GM18517 (cell line): ENCODE data around the gene TM2D3.

ENCODE experiments used
- ATAC-seq: cut with Tn5 transposase; IDR thresholded peaks from one replicate; pipeline ENCODE4 v1.9.1; 2021; ENCODE audit warnings: mild to moderate bottlenecking, moderate library complexity; ENCODE audit not compliant: unreplicated experiment

Gene TM2D3

DNA sequence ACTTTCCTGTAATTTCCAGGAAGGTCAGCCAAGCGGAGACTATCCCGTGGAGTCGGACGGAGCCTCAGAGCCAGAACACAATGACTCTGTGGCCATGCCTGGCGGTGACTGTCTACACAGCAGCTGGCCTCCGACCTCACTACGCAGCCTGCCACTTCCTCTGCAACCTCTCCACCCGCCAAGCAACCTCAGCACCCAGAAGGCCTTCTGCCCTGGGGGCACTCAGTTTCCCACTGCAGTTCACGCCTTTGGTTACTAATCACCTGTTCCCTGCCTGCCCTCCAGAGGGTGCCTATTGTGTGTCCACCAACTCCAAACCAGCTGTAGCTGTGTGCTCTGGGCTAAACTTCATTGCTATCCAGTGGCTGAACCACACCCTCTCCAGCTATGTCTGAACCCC lies 44.0 kb downstream of the TM2D3 start:
- ATAC-seq: no peak

DNA sequence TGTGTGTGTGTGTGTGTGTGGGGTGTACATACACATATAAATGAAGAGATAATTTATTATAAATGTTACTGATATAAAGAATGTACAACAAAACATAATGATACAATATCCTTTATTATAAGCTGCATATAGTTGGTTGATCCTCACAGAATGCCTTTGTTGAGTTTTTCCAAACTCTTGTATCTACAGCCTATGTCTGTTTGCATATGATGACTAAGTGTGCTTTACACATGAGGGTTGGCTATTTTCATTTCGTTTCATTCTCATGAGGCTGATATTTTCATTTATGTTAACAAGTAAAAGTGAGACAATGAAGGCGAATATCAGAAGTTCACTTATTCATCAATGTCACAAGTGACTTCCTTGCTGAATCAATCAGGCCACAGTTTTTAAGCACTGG lies 45.1 kb downstream of the TM2D3 start:
- no peak for ATAC-seq

DNA sequence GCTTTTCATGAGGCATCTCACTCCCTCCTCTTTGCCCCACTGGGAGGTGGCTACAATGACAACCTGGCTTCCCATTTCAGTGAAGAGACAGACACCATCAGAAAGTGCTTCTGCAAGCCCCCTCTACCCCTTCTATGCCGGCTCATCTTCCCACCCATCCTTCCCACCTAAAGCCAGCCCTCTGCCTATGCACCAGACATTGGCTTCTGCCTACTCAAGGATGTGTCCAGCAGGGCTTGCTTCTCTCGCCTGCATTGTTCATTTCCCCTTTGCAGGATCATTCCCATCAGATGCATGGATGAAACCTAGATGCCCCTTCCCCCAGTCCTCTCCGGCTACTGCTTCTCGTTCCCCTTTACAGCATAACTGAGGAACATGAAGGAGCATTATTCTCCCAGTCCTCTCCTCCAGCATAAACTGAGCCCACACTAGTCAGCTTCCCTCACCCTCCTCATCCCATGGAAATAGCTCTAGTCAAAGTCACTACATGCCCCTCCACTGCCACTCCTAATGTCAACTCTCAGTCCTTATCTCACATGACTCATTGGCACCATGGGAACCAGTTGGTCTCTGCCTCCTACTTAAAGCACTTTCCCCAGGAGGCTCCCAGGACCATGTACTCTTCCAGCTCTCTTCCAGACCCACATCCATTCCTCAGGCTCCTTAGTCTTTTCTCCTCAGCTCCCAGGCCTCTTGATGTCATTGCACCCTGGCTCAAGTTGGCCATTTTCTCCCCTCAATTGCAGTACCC lies 47.9 kb downstream of the TM2D3 start:
- ATAC-seq: no peak

DNA sequence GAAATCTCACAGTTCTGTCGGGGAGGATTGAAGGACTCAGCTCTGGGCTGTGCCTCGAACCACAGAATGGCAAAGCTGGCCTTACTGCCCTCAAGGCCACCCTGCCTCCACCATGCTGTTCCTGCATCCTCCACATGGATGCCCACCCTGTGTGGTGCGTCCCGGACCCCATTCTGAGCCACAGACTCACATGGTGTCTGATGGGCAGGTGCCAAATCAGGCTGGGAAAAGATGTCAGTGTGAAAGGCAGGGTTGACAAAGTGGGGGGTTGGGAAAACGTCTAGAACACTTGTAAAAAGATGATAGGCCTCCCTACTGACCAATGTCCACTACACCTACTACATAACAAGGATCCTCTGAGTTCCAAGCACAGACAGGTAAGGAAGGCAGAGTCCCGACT lies 49.4 kb downstream of the TM2D3 start:
- ATAC-seq: no peak

DNA sequence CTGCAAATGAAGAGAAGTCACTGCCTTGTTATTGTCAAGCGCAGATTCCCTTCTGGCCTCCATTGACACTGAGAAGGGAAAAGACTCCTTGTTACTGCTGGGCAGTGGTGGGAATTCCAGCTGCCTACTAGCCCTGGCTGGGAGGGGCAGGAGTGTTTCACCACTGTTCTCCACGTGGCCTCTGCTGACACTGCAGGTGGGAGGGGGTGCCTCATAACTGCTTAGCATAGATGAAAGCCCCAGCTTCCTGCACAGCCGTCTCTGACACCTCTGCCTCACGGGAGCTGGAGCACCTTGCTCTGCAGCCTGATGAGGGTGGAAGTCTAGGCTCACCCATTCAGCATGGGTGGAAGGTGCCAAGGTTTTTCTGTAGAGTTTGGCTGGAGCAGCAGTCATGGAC lies 52.1 kb downstream of the TM2D3 start:
- ATAC-seq: no peak

DNA sequence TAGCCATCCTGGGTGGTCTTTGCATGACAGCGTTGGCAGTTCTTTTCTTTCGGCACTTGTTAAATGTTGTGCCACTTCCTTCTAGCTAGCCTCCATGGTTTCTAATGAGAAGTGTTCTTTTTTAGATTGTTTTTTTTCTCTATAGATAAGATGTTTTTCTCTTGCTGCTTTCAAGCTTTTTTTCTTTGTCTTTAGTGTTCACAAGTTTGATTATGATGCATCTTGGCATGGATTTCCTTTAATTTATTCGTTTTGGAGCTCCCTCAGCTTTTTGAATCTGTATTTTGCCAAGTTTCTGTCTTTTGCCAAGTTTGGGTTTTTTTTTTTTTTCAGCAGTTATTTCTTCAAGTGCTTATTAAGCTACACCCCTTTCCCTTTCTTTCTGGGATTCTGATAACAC lies 53.1 kb downstream of the TM2D3 start:
- ATAC-seq: no peak

DNA sequence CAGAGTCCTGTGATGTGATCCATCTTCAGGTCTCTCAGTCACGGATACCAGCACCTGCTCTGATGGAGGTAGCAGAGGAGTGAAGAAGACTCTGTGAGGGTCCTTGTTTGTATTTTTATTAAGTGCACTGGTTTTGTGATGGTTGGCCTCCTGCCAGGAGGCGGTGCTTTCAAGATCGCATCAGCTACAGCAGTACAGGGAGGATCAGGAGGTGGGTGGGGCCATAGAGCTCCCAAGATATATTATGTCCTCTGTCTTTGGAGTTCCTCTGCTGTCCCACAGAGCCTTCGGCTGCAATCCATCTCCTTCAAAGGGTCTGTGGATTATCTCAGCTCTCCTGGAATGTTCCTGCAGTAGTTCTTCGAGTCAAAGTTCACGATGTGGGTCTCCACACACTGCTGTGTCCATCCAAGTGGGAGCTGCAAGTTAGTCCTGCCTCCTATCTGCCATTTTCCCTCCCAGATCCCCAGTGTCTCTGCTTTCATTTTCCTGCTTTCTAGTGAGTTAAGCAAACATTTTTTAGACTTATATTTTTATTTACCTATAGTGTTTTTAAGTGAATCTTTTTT lies 54.7 kb downstream of the TM2D3 start:
- ATAC-seq: no peak

DNA sequence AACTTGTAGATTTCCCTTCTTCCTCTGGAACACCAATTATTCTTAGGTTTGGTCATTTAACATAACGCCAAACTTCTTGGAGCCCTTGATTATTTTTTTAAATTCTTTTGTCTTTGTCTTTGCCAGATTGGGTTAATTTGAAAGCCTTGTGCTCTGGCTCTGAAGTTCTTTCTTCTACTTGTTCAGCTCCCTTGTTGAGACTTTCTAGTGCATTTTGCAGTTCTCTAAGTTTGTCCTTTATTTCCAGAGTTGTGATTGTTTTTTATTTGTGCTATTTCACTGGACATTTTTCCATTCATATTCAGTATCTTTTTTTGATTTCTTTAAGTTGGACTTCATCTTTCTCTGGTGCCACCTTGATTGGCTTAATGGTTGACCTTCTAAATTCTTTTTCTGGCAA lies 55.5 kb downstream of the TM2D3 start:
- no peak for ATAC-seq
